Measurements from ENCODE around the gene LY86.

Gene LY86

DNA sequence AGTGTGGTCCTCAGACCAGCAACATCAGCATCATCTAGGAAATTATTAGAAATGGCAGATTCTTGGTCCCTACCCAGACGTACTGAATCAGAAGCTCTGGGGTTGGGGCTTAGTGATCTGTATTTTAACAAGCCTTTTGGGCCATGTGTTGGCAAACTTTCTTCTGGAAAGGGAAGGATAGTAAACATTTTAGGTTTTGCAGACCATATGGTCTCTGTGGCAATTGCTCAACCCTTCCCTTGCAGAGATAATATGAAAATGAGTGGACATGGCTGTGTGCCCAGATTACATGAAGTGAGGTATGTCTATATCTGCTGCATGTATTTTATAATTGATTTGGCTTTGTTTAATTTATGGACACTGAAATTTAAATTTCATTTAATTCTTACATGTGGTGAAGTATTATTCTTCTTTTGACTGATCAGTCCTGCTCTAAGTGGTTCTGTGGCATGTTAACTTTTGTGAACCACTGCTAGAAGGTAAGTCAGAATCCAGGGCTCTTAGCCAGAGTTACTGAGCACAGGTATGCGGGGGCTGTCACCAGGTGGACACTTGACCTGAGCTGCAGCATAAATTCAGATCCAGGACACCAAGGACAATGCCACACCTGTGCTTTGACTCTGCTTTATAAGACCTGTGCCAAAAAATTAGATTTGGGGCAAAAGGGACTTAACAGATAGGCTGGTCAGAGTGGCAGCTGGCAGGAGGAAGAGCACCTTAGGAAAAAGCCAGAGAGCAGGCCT, 43.2 kb downstream of the LY86 start:
- Mint-ChIP-seq H3K4me3 (no peak overlapping the region), H3K27ac (no peak overlapping the region), H3K4me1 (peaks cover 54% of the 10 kb centered on the region), H3K27me3 (peaks cover 9% of the 10 kb centered on the region), H3K9me3 (no peaks in the 10 kb centered on the region), H3K36me3 (peaks cover 71% of the 10 kb centered on the region)
- no peak for DNase-seq
- CTCF ChIA-PET, result no interaction called here

DNA sequence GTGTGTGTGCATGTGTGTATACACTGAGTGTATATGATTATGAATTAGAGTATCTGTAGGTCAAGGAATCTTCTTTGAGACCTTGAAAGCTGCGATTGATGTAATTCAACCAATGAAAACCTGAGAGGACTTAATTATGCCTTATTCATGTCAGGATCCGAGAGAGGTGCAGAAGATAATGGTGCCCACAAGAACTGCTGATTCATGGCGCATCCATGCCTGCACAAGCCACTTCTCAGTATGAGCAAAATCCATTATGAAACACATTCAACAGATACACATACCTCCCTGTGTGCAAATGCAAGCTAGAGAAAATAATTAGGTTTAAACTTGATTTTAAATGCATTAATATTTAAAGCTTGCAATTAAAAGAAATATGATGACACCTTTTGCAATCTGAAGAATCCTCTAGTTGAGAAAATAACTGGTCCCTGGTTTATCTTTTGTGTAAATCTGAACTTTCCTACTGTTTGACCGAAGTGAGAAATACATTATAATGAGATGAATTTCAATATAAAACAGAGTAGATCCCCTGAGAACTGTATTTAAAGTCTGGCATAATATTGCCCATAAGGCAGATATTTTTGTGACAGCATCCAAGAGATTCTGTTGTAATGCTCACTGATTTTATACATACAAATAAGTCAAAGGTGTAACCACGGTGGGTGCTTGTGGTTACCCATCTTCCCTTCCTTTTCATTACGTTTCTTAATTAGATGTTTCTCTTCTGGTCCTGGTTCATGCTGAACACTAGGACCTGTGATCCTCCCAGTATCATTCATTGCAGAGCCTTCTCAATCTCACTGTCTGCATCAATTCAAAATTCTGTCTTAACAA, 45.6 kb downstream of the LY86 start:
- Mint-ChIP-seq H3K9me3 (peaks cover under 1% of the 10 kb centered on the region), H3K27me3 (no peaks in the 10 kb centered on the region), H3K4me3 (no peak overlapping the region), H3K36me3 (peaks cover 62% of the 10 kb centered on the region), H3K4me1 (peaks cover 40% of the 10 kb centered on the region), H3K27ac (peak overlapping the region; percentile 0)
- no peak for DNase-seq
- CTCF ChIA-PET, result interaction anchor here (1.5 kb wide), 1 partner anchor 8 kb away, joined by 3 read pairs; no protein-coding TSS in a partner anchor

DNA sequence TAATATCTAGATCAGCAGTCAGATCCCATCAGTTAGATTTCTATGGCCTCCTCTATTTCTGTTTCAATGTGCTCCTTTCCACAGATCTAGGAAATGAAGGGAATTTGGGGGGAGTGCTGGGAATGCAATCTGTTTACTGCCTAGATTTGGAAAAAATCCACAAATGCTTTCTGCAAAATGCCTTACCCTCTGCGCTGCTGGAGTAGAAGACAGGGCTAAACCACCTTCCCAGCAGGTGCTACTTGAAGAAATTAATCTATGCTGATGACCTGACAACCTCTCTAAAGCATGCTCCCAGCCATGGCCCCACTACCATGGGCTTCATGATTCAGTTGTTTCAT, 46.2 kb downstream of the LY86 start:
- H3K4me1 Mint-ChIP-seq, result peaks cover 40% of the 10 kb centered on the region
- H3K27me3 Mint-ChIP-seq, result no peaks in the 10 kb centered on the region
- peaks cover 1% of the 10 kb centered on the region for H3K9me3 Mint-ChIP-seq
- no peak for DNase-seq
- peaks cover 65% of the 10 kb centered on the region for H3K36me3 Mint-ChIP-seq
- H3K27ac Mint-ChIP-seq, result no peak overlapping the region
- no peak overlapping the region for H3K4me3 Mint-ChIP-seq
- CTCF ChIA-PET, result interaction anchor here (1.5 kb wide), 1 partner anchor 8 kb away, joined by 3 read pairs; no protein-coding TSS in a partner anchor

DNA sequence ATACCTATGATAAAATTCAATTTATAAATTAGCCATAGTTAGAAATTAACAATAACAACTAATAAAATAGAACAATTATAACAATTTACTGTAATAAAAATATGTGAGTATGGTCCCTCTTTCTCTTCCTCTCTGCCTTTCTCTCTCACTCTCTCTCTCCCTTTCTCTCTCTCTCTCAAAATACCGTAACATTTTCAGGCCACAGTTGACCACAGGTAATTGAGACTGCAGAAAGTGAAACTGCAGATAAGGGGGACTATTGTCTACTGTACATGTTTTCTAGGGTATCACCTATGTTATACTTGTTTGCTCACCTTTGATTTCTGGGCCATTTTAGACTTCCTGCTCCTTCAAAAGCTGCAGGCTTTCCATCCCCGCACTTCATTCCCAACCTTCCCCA, 46.8 kb downstream of the LY86 start:
- Mint-ChIP-seq H3K36me3 (peaks cover 66% of the 10 kb centered on the region), H3K4me3 (no peak overlapping the region)

DNA sequence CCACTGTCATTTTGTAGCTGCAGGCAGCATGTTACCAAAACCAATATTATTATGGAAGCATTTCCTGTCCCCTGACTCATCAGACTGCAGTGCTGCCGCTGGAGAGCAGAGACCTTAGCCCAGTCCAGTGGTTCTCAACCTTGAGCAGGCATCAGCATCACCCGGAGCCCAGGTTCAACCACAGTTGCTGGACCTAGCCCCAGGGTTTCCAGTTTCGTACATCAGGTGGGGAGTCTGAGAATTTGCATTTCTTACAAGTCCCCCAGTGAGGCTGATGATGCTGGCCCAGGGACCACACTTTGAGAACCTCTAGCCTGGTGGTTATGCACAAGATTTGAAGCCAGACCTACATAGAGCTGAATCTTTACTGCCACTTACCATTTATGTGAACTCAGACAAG, 47.3 kb downstream of the LY86 start:
- Mint-ChIP-seq H3K27ac (no peak overlapping the region), H3K36me3 (peaks cover 64% of the 10 kb centered on the region), H3K4me1 (peaks cover 40% of the 10 kb centered on the region), H3K27me3 (no peaks in the 10 kb centered on the region), H3K4me3 (no peak overlapping the region), H3K9me3 (peaks cover 1% of the 10 kb centered on the region)
- CTCF ChIA-PET, result no interaction called here
- DNase-seq, result no peak

More for the DNA sequence above, 46.8 kb downstream of the LY86 start:
- peaks cover 40% of the 10 kb centered on the region for H3K4me1 Mint-ChIP-seq
- H3K9me3 Mint-ChIP-seq, result peaks cover 1% of the 10 kb centered on the region
- no peak overlapping the region for H3K27ac Mint-ChIP-seq
- DNase-seq, result no peak
- H3K27me3 Mint-ChIP-seq, result no peaks in the 10 kb centered on the region
- CTCF ChIA-PET, result interaction anchor here (1.5 kb wide), 1 partner anchor 9 kb away, joined by 3 read pairs; no protein-coding TSS in a partner anchor

DNA sequence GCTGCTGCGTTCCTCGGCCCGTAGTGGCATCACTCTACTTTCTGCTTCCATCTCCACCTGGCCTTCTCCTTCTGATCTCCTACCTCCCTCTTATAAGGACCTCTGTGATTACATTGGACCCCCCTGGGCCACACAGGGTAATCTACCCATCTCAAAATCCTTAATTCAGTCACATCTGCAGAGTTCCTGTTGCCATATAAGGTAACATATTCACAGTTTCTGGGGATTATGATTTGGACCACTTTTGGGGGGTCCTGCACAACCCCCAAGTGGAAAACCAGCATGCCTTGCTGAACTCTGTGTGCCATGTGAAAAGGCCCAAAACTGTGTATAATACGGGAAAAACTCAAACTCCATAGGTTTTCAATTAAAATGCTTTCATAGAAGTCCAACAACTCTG, 51.1 kb downstream of the LY86 start:
- Mint-ChIP-seq H3K4me3 (no peak overlapping the region), H3K36me3 (peaks cover 49% of the 10 kb centered on the region), H3K9me3 (peaks cover 1% of the 10 kb centered on the region), H3K27me3 (no peaks in the 10 kb centered on the region), H3K27ac (no peak overlapping the region), H3K4me1 (peaks cover 23% of the 10 kb centered on the region)
- no peak for DNase-seq
- CTCF ChIA-PET, result interaction anchor here (1.2 kb wide), 1 partner anchor 14 kb away, joined by 3 read pairs; no protein-coding TSS in a partner anchor

DNA sequence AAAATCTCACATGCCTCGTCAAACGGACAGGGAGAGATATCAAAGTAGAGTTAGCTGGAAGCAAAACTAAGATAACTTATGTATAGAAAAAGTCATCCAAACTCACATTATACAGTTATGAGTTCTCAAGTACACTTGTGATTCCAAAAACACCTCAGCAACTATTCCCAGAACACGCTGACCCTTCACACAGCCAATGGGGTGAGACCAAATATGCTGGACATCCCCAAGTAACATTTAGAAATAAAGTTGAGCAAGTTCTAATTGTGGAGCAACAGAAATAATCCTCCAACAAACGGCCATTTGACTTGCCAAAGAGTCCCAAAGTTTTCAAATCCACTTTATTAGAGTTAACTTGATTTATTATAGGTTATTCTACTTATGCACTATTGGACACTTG, 52.4 kb downstream of the LY86 start:
- Mint-ChIP-seq H3K9me3 (peaks cover 3% of the 10 kb centered on the region), H3K4me3 (no peak overlapping the region), H3K27me3 (no peaks in the 10 kb centered on the region), H3K27ac (no peak overlapping the region), H3K4me1 (peaks cover 14% of the 10 kb centered on the region), H3K36me3 (peaks cover 44% of the 10 kb centered on the region)
- DNase-seq, result no peak
- CTCF ChIA-PET, result interaction anchor here (1.2 kb wide), 1 partner anchor 15 kb away, joined by 3 read pairs; no protein-coding TSS in a partner anchor

DNA sequence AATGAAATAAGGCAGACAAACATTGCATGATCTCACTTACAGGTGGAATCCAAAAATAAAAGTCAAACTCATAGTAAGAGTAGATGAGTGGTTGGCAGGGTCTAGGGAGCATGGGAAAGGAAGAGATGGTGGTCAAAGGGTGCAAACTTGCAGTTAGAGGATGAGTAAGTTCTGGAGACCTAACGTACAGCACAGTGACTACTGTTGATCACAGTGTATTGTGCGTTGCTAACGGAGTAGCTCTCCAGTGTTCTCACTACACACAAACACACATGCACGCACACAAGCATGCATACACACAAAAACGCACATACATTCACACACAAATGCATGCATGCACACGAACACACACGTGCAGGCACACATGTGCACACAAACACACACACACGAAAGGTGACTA, 54.9 kb downstream of the LY86 start:
- Mint-ChIP-seq H3K27me3 (no peaks in the 10 kb centered on the region), H3K9me3 (peaks cover 3% of the 10 kb centered on the region), H3K27ac (no peak overlapping the region), H3K4me1 (peaks cover 6% of the 10 kb centered on the region), H3K4me3 (no peak overlapping the region), H3K36me3 (peaks cover 28% of the 10 kb centered on the region)
- DNase-seq, result no peak
- CTCF ChIA-PET, result interaction anchor here (0.9 to 1.8 kb wide), 2 partner anchors 11 to 85 kb away, joined by 3 to 5 read pairs; no protein-coding TSS in a partner anchor

DNA sequence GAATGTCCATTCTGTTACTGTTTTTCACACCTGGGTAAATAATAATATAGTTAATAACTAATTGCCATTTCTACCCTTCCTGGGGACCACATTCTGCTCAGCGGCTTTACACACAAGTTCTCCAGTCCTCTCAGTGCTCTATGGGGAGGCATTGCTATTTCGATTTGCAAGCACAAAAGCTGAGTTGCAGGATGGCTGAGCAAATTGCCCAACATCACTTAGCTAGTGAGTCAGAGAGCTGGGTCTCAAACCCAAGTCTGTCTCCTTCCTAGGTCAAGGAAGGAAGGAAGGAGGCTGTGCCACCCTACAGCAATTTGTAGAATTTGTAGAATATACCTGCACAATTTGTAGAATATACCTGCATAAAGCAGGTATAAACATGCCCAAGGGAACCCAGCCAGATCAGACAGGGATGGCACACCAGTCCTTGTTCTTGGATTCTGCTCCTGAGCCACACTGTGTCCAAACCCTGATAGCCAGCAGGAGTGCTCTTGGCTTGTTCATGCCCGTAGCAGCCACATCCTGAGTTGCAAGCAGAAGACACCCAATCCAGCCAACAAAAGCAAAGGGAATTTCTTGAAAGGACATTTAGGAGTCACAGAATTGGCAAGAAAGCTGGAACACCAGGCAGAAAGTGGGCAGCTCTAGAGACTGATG, 56.9 kb downstream of the LY86 start:
- CTCF ChIA-PET, result interaction anchor here (0.6 kb wide), 1 partner anchor 51 kb away, joined by 3 read pairs; no protein-coding TSS in a partner anchor
- no peak overlapping the region for H3K27ac Mint-ChIP-seq
- H3K4me1 Mint-ChIP-seq, result peaks cover 20% of the 10 kb centered on the region
- no peak for DNase-seq
- no peaks in the 10 kb centered on the region for H3K27me3 Mint-ChIP-seq
- no peak overlapping the region for H3K4me3 Mint-ChIP-seq
- peaks cover 28% of the 10 kb centered on the region for H3K36me3 Mint-ChIP-seq
- peaks cover 9% of the 10 kb centered on the region for H3K9me3 Mint-ChIP-seq

DNA sequence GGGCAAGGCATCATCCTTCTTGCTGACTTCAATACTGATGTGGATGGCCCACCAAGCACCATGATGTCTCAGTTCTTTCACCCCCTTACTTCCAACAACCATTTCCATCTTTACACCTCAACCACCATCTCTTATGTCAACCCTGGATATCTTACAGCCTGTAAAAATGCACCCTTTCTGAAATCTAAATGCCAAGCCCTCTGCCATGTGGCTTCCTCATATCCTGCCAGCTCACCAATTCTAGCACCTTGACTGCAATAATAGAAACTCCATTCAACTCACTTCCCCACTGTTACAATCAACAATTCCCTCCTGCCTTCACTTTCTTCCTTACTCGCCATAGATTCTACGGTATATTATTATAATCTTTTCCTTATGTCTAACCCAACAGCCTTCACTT, 57.9 kb downstream of the LY86 start:
- Mint-ChIP-seq H3K9me3 (peaks cover 12% of the 10 kb centered on the region), H3K36me3 (peaks cover 32% of the 10 kb centered on the region), H3K4me3 (no peak overlapping the region), H3K4me1 (peaks cover 30% of the 10 kb centered on the region), H3K27me3 (no peaks in the 10 kb centered on the region), H3K27ac (no peak overlapping the region)
- no peak for DNase-seq
- CTCF ChIA-PET, result no interaction called here

DNA sequence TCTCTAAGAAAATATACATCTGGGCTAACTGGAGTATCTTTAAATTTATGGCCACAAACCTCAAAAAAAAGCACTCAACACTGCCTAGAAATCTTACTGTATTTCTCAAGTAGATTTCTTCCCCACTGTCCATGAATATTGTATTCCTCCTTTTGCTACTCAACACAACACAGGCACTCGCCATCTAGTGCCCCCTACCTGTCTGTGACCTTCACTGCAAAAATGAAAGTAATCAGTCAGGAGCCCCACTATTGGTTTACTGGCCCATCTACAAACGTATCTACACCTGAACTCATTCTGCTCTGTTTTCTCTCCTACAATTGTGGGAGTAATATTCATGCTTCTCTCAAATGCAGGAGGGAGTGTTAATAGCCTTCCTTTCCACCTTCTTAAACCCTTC, 58.3 kb downstream of the LY86 start:
- H3K4me3 Mint-ChIP-seq, result no peak overlapping the region
- H3K36me3 Mint-ChIP-seq, result peaks cover 32% of the 10 kb centered on the region
- CTCF ChIA-PET, result no interaction called here
- H3K27me3 Mint-ChIP-seq, result no peaks in the 10 kb centered on the region
- no peak for DNase-seq
- peaks cover 35% of the 10 kb centered on the region for H3K4me1 Mint-ChIP-seq
- H3K27ac Mint-ChIP-seq, result no peak overlapping the region
- peaks cover 12% of the 10 kb centered on the region for H3K9me3 Mint-ChIP-seq

DNA sequence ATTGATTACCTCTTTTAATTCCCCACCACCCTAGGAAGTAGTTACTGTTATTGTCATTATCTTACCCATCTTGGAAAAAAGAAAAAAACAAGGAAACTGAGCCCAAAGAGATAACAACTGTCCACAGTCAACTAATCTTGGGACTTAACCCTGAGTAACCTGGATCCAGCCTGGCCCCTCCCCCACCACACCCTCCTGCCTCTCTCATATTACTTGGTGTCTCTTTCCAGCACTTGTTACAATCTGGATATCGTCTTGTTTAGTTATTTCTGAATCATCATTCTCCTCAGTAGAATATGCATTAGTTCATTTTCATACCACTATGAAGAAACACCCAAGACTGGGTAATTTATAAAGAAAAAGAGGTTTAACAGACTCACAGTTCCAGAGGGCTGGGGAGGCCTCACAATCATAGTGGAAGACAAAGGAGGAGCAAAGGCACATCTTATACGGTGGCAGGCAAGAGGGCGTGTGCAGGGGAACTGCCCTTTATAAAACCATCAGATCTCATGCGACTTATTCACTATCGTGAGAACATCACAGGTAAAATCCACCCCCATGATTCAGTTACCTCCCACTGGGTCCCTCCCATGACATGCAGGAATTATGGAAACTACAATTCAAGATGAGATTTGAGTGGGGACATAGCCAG, 60.3 kb downstream of the LY86 start:
- CTCF ChIA-PET, result interaction anchor here (1.3 kb wide), 1 partner anchor 12 kb away, joined by 4 read pairs; no protein-coding TSS in a partner anchor
- H3K36me3 Mint-ChIP-seq, result peaks cover 39% of the 10 kb centered on the region
- no peak overlapping the region for H3K4me3 Mint-ChIP-seq
- no peak overlapping the region for H3K27ac Mint-ChIP-seq
- no peaks in the 10 kb centered on the region for H3K27me3 Mint-ChIP-seq
- H3K4me1 Mint-ChIP-seq, result peaks cover 48% of the 10 kb centered on the region
- no peak for DNase-seq
- peaks cover 12% of the 10 kb centered on the region for H3K9me3 Mint-ChIP-seq

DNA sequence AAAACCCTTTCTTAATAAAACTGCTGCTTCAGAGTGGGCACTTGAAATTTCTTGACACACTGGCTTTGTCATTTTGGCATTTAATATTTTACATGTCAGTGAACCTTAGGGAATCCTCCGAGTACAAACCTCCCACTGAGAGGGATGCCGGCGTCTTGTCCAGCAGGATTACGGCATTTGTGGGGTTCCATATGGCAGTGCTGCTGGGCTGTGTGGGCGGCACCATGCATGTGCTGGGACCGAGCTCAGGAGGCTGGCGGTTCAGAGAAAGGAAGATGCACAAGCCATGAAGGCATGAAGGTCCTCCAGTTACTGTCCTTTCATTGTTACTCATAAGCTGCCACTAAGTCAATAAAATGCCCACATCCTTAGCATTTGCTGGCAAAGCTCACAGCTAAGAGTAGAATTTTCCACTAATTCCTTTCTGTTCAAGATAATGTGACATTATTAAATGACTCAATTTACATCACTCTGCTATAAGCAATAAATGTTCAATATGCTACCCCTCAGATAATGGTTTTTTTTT, 61.4 kb downstream of the LY86 start:
- no peak for DNase-seq
- H3K9me3 Mint-ChIP-seq, result peaks cover 12% of the 10 kb centered on the region
- peaks cover 45% of the 10 kb centered on the region for H3K36me3 Mint-ChIP-seq
- CTCF ChIA-PET, result interaction anchor here (0.7 kb wide), 1 partner anchor 93 kb away, joined by 3 read pairs; no protein-coding TSS in a partner anchor
- no peak overlapping the region for H3K27ac Mint-ChIP-seq
- peaks cover 58% of the 10 kb centered on the region for H3K4me1 Mint-ChIP-seq
- no peaks in the 10 kb centered on the region for H3K27me3 Mint-ChIP-seq
- H3K4me3 Mint-ChIP-seq, result no peak overlapping the region

Data from activated naive CD4-positive, alpha-beta T cell treated with anti-CD3 and anti-CD28 coated beads, Interleukin-2, amount 10 ng/mL, durations not matched to agents 7 days and 5 days (primary cell).